GM19372 (cell line): ENCODE data around the gene SLC8A3.

Source experiments
- ATAC-seq: cut with Tn5 transposase; IDR thresholded peaks from one replicate; pipeline ENCODE4 v1.9.1; 2021; ENCODE audit warnings: mild to moderate bottlenecking, low read depth, moderate library complexity; ENCODE audit not compliant: unreplicated experiment

The SLC8A3 gene

GRCh38 chr14:70033116-70033515 is 155.6 kb downstream of the SLC8A3 start:
- no peak for ATAC-seq

GRCh38 chr14:70032447-70032846 is 156.3 kb downstream of the SLC8A3 start:
- ATAC-seq: no peak

GRCh38 chr14:70032016-70032415 is 156.7 kb downstream of the SLC8A3 start:
- no peak for ATAC-seq

- ATAC-seq: no peak
These were observed 159.2 kb downstream of the SLC8A3 start for GRCh38 chr14:70029296-70030132.

GRCh38 chr14:70027785-70028428 is 160.8 kb downstream of the SLC8A3 start:
- ATAC-seq: no peak

GRCh38 chr14:70023871-70024270 is 164.9 kb downstream of the SLC8A3 start:
- no peak for ATAC-seq

GRCh38 chr14:70022771-70023445 is 165.8 kb downstream of the SLC8A3 start:
- no peak for ATAC-seq

- no peak for ATAC-seq
These were observed 167.1 kb downstream of the SLC8A3 start for GRCh38 chr14:70021548-70022220.

- no peak for ATAC-seq
These were observed 168.2 kb downstream of the SLC8A3 start for GRCh38 chr14:70020352-70021170.

- no peak for ATAC-seq
These were observed 169.1 kb downstream of the SLC8A3 start for GRCh38 chr14:70019695-70020094.

- no peak for ATAC-seq
These were observed 170.0 kb downstream of the SLC8A3 start for GRCh38 chr14:70018713-70019211.

- no peak for ATAC-seq
These were observed 170.5 kb downstream of the SLC8A3 start for GRCh38 chr14:70018230-70018629.

GRCh38 chr14:70014406-70015095 is 174.2 kb downstream of the SLC8A3 start:
- ATAC-seq: no peak

- ATAC-seq: no peak
These were observed 175.4 kb downstream of the SLC8A3 start for GRCh38 chr14:70013271-70013873.

- ATAC-seq: no peak
These were observed 177.0 kb downstream of the SLC8A3 start for GRCh38 chr14:70011708-70012107.

GRCh38 chr14:70011098-70011497 is 177.7 kb downstream of the SLC8A3 start:
- no peak for ATAC-seq

GRCh38 chr14:70009961-70010360 is 178.8 kb downstream of the SLC8A3 start:
- no peak for ATAC-seq

GRCh38 chr14:70008284-70009262 is 180.2 kb downstream of the SLC8A3 start:
- ATAC-seq: no peak
